ENCODE data around the gene PLPPR1. TPM values are rescaled to one million over a fixed set of nuclear protein-coding genes. Genes with fewer than 3 reads are reported as not detected.

Gene PLPPR1
- total and polyA plus RNA-seq, 2 of the 4 experiments (the other 2 are of a cell fraction), result not detected

GRCh38 chr9:101115102-101115501 is 86.6 kb downstream of the PLPPR1 start:
- Histone ChIP-seq H3K23ac (ENCODE audit: low read depth, low read length) (no peak overlapping the region), H3K18ac (ENCODE audit: low read depth, low read length) (no peak overlapping the region), H3K9ac (ENCODE audit: low read depth, low read length) (no peak overlapping the region), H3K4me3 (ENCODE audit: insufficient read depth, low read depth, low read length) (no peak overlapping the region), H2BK120ac (ENCODE audit: low read depth, low read length) (no peak overlapping the region), H2AK5ac (ENCODE audit: low read depth, low read length) (no peak overlapping the region), H3K4me1 (ENCODE audit: control insufficient read depth, insufficient read depth, low read length) (no peaks in the 10 kb centered on the region), H2AFZ (replicated peaks; ENCODE audit: low read length, poor library complexity) (no peak overlapping the region), H3K56ac (ENCODE audit: extremely low read depth, insufficient read depth, low read length) (no peak overlapping the region), H3K4ac (ENCODE audit: low read depth, low read length) (no peak overlapping the region), H4K5ac (ENCODE audit: low read depth, low read length) (no peak overlapping the region), H3K27me3 (ENCODE audit: control insufficient read depth, insufficient read depth, low read length) (no peaks in the 10 kb centered on the region), H2BK5ac (ENCODE audit: low read depth, low read length, poor library complexity, severe bottlenecking) (no peak overlapping the region), H3K14ac (replicated peaks; ENCODE audit: low read depth, low read length) (no peak overlapping the region), H3K27ac (ENCODE audit: insufficient read depth, low read length) (no peak overlapping the region), H3K9me3 (ENCODE audit: control insufficient read depth, insufficient read depth, low read length) (no peaks in the 10 kb centered on the region; the same call in 1 of the 2 replicates), H3K4me2 (ENCODE audit: low read depth, low read length) (no peak overlapping the region), H4K8ac (ENCODE audit: low read depth in 2 of 2, low read length in 2 of 2) (no peak overlapping the region), H2AK9ac (replicated peaks; ENCODE audit: low read depth, low read length, poor library complexity) (no peak overlapping the region), H2BK15ac (ENCODE audit: low read depth, low read length) (no peak overlapping the region), H4K20me1 (ENCODE audit: insufficient read depth, low read length) (no peaks in the 10 kb centered on the region), H3K9me1 (ENCODE audit: insufficient read depth, low read length) (no peaks in the 10 kb centered on the region), H3K36me3 (ENCODE audit: control insufficient read depth, insufficient read depth, low read length) (no peaks in the 10 kb centered on the region), H3K79me1 (ENCODE audit: low read depth in 1 of 2, low read length in 2 of 2) (no peaks in the 10 kb centered on the region), H2BK20ac (ENCODE audit: low read depth, low read length) (no peak overlapping the region), H4K91ac (ENCODE audit: insufficient read depth, low read depth, low read length) (no peak overlapping the region)
- in situ Hi-C loops (cut with MboI; ENCODE audit: low sequenced_read_pairs), result no loop called here
- no peak for ATAC-seq (ENCODE audit: low read depth)
- no TSS peak for BruUV-seq (replicated peaks)
- no peak for DNase-seq
- dilution Hi-C loops (cut with HindIII; ENCODE audit: low sequenced_read_pairs, unreplicated experiment), result no loop called here
- CTCF ChIA-PET, result no interaction called here
- no CpG with 5 or more reads among the region's 4 CpGs for WGBS, 2 experiments (ENCODE audit: extremely low coverage in 2 of 2, insufficient read length in 1 of 2)
- intact Hi-C loops (cut with micrococcal nuclease), result no loop called here
- TF ChIP-seq RAD21 (IDR thresholded peaks at IDR 0.05; ENCODE audit: low read length) (no peak), SMC3 (IDR thresholded peaks at IDR 0.05; ENCODE audit: low read depth, low read length) (no peak), BHLHE40 (IDR thresholded peaks at IDR 0.05; ENCODE audit: low read depth, low read length) (no peak), MAZ (IDR thresholded peaks at IDR 0.05; ENCODE audit: borderline replicate concordance, low read depth, low read length) (no peak), CHD1 (IDR thresholded peaks at IDR 0.05; ENCODE audit: low read depth, low read length) (no peak), NFE2L2 (IDR thresholded peaks at IDR 0.05; ENCODE audit: low read depth, low read length) (no peak), RCOR1 (IDR thresholded peaks at IDR 0.05; ENCODE audit: insufficient replicate concordance, low read length) (no peak), RFX5 (IDR thresholded peaks at IDR 0.05; ENCODE audit: low read depth, low read length) (no peak), CTCF (conservative IDR thresholded peaks at IDR 0.05; ENCODE audit: low read depth, low read length) (no peak), MAFK (IDR thresholded peaks at IDR 0.05; ENCODE audit: low read depth, low read length) (no peak), POLR2A (IDR thresholded peaks at IDR 0.05; ENCODE audit: low read depth, low read length) (no peak), FOS (IDR thresholded peaks at IDR 0.05; ENCODE audit: low read depth, low read length) (no peak), ELK1 (IDR thresholded peaks at IDR 0.05; ENCODE audit: borderline replicate concordance, low read depth, low read length) (no peak), CEBPB (IDR thresholded peaks at IDR 0.05; ENCODE audit: low read depth, low read length) (no peak), USF2 (IDR thresholded peaks at IDR 0.05; ENCODE audit: low read depth, low read length) (no peak)
- POLR2A ChIA-PET (ENCODE audit: unreplicated experiment), result no interaction called here
